GM12865 (cell line): ENCODE results near the gene PPP6R1.
"Not testable (repeated sequence)": the region's sequence is repeated elsewhere in the genome, so short reads cannot be mapped to it uniquely, and the experiment has no call there.

Experiments
- DNase-seq: peaks from one replicate; pipeline ENCODE4 v3.0.0; 2010; ENCODE audit warnings: low read depth
- H3K4me3 ChIP-seq: 2 replicates; pipeline ENCODE4 v1.5.1; 2011; ENCODE audit warnings: mild to moderate bottlenecking, low read depth, low read length, control low read depth
- CTCF ChIP-seq: IDR thresholded peaks from 2 replicates; pipeline ENCODE4 v1.5.1; 2011; ENCODE audit warnings: low read length, control low read depth, low read depth, inconsistent platforms; ENCODE audit not compliant: insufficient read depth; ENCODE audit errors: missing control alignments

Gene PPP6R1

GRCh38 chr19:55228015-55228391, 30.8 kb downstream of the PPP6R1 start:
- DNase-seq = no peak
- TF ChIP-seq CTCF = no peak
- H3K4me3 ChIP-seq = no peak overlapping the region

DNA sequence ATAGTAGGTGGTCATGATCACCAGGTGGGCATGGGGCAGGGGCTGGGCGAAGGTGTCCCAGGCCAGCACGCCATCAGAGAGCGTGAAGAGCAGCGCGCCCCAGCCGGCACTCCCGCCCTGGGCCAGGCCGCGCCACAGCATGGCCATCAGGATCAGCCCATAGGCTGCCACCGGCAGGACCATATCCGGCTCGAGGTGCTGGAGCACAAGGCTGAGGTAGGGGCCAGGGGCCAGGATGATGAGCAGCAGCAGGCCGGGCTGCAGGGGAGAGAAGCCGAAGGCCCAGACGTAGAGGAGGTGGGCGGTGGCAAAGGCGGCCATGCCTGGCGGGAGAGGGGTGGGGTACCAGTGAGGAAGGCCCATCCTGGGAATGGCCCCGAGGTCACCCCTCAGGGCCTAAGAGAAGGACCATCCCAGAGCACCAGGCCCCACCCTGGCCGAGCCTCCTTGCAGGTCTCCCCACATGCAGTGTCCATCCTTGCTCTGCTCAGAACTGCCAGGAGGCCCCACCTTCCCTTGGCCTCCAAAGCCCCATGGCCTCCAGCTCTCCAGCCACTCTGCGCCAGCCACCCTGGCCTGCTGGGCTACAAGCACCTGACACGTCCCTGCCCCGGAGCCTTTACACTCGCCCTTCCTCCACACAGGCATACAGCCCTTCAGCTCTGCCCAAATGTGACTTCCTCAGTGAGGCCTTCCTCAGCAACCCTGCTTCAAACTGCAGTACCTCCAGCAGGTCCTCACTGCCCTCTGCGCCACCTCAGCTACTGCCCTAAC, 31.4 kb downstream of the PPP6R1 start:
- no peak overlapping the region for H3K4me3 ChIP-seq
- DNase-seq = no peak
- TF ChIP-seq CTCF = no peak

DNA sequence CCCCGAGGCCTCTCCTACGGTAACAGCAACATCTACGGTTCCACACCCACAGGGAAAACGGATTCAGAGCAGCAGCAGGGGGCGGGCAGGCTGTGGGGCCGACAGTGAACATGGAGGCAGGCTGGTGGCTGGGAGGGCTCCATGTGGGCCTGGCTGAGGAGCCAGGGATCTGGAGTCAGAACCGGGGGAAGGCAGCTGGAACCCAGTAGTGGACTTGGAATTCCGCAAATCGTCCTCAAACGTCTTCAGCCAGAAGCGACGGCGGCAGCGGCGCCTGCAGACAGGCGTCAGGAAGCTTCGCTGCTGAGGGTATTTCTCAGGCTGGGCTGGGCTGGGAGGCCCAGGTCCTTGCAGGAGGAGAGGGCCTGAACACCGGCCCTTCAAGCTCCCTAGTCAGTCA, 32.0 kb downstream of the PPP6R1 start:
- no peak overlapping the region for H3K4me3 ChIP-seq
- no peak for DNase-seq
- no peak for TF ChIP-seq CTCF

DNA sequence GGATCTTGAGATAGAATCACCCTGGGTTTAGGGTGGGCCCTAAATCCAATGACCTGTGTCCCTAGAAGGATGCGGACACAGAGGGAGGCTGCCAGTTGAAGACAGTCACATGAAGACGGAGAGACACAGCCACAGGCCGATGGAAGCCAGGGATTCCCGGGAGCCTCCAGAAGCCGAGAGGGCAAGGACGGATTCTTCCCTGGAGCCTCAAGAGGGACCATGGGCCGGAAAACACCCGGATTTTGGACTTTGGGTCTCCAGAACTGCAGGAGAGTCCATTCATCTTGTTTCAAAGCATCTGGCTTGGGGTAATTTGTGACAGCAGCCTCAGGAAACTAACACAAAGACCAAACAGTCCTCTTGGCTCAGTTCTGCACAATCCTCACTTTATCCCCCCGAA, 32.5 kb downstream of the PPP6R1 start:
- no peak for DNase-seq

DNA sequence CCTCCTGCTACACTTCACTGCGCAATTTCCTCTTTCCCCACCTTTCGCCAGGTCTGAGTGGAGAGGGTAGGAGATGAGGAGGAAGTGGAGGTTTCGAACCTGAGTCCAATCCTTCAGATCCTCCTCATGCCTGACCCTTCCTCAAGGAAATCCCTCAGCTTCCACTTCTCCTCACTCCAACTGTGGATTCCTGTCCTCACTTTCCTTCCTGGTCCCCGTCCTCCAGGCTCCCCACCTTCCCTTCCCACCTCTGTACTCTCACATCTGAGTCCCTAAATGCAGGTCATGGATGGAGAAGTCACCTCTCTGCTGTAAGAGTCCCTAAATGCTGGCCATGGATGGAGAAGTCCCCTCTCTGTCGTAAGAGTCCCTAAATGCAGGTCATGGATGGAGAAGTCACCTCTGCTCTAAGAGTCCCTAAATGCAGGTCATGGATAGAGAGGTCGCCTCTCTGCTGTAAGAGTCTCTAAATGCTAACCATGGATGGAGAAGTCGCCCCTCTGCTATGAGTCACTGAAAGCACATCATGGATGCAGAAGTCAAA, 33.3 kb downstream of the PPP6R1 start:
- H3K4me3 ChIP-seq = no peak overlapping the region
- no peak for DNase-seq
- no peak for TF ChIP-seq CTCF

More for the DNA sequence above, 32.5 kb downstream of the PPP6R1 start:
- TF ChIP-seq CTCF = no peak
- no peak overlapping the region for H3K4me3 ChIP-seq

- not testable (repeated sequence) for DNase-seq, H3K4me3 ChIP-seq
These were observed 34.0 kb downstream of the PPP6R1 start for GRCh38 chr19:55224679-55225414.

- no peak for TF ChIP-seq CTCF
- DNase-seq = no peak
- no peak overlapping the region for H3K4me3 ChIP-seq
These were observed 34.7 kb downstream of the PPP6R1 start for GRCh38 chr19:55224038-55224665.
